HG02588 (cell line): Measurements from ENCODE around the gene OCA2.

Experiments
- ATAC-seq: cut with Tn5 transposase; IDR thresholded peaks from one replicate; pipeline ENCODE4 v1.9.1; 2021; ENCODE audit warnings: mild to moderate bottlenecking, moderate library complexity; ENCODE audit not compliant: unreplicated experiment

OCA2 gene

GRCh38 chr15:27826902-27827714 lies 272.0 kb downstream of the OCA2 start:
- no peak for ATAC-seq

- no peak for ATAC-seq
Observed at GRCh38 chr15:27826411-27826810, 272.7 kb downstream of the OCA2 start.

- ATAC-seq = no peak
Observed at GRCh38 chr15:27824841-27825422, 274.2 kb downstream of the OCA2 start.

GRCh38 chr15:27821273-27821672 lies 277.8 kb downstream of the OCA2 start:
- no peak for ATAC-seq

- no peak for ATAC-seq
Observed at GRCh38 chr15:27820722-27821121, 278.4 kb downstream of the OCA2 start.

- no peak for ATAC-seq
Observed at GRCh38 chr15:27820232-27820631, 278.9 kb downstream of the OCA2 start.

GRCh38 chr15:27817258-27817657 lies 281.9 kb downstream of the OCA2 start:
- no peak for ATAC-seq

- no peak for ATAC-seq
Observed at GRCh38 chr15:27816790-27817189, 282.3 kb downstream of the OCA2 start.

GRCh38 chr15:27815035-27815434 lies 284.1 kb downstream of the OCA2 start:
- no peak for ATAC-seq

GRCh38 chr15:27813139-27813538 lies 286.0 kb downstream of the OCA2 start:
- no peak for ATAC-seq

GRCh38 chr15:27808182-27808581 lies 290.9 kb downstream of the OCA2 start:
- ATAC-seq = no peak

- no peak for ATAC-seq
Observed at GRCh38 chr15:27807335-27807734, 291.8 kb downstream of the OCA2 start.

- ATAC-seq = no peak
Observed at GRCh38 chr15:27806396-27806795, 292.7 kb downstream of the OCA2 start.

- no peak for ATAC-seq
Observed at GRCh38 chr15:27805261-27806220, 293.6 kb downstream of the OCA2 start.

- no peak for ATAC-seq
Observed at GRCh38 chr15:27804569-27805260, 294.4 kb downstream of the OCA2 start.

GRCh38 chr15:27798807-27799206 lies 300.3 kb downstream of the OCA2 start:
- ATAC-seq = no peak

GRCh38 chr15:27797765-27798164 lies 301.4 kb downstream of the OCA2 start:
- ATAC-seq = no peak

- no peak for ATAC-seq
Observed at GRCh38 chr15:27796405-27797320, 302.5 kb downstream of the OCA2 start.

GRCh38 chr15:27792756-27793264 lies 306.3 kb downstream of the OCA2 start:
- ATAC-seq = no peak

GRCh38 chr15:27790270-27790669 lies 308.8 kb downstream of the OCA2 start:
- ATAC-seq = no peak
